Esophagus squamous epithelium (tissue), 5 donors: ENCODE data around the gene ARID5B. TPM values are rescaled to one million over a fixed set of nuclear protein-coding genes. Genes with fewer than 3 reads are reported as not detected.

Experiments used
- DNase-seq: peaks from one replicate; lab custom pipeline; 2025; lab: John Stamatoyannopoulos, UW
- H3K27ac ChIP-seq, 4 donors: fragments of 200-600 bp; sonication (generic); one replicate each; pipeline ENCODE4 v1.5.1; 2016 to 2019; ENCODE audit warnings: mild to moderate bottlenecking in 1 of 4
- H3K27me3 ChIP-seq, 4 donors: fragments of 200-600 bp; sonication (generic); 1 replicate in 3 of 4; 2 replicates in 1 of 4; pipeline versions ENCODE4 v1.5.1 to v1.6.0; 2017 to 2021; ENCODE audit warnings: antibody characterized with exemption in 1 of 4
- H3K36me3 ChIP-seq, 3 donors: fragments of 200-600 bp; sonication (generic); one replicate each; pipeline ENCODE4 v1.5.1; 2016 to 2019
- H3K4me1 ChIP-seq, 3 donors: fragments of 200-600 bp; sonication (generic); one replicate each; pipeline ENCODE4 v1.5.1; 2017 to 2019
- H3K4me3 ChIP-seq, 4 donors: fragments of 200-600 bp; sonication (generic); 1 replicate in 3 of 4; 2 replicates in 1 of 4; pipeline ENCODE4 v1.5.1; 2016 to 2019; ENCODE audit warnings: mild to moderate bottlenecking in 2 of 4, moderate library complexity in 1 of 4
- H3K9me3 ChIP-seq, 3 donors: fragments of 200-600 bp; sonication (generic); one replicate each; pipeline ENCODE4 v1.5.1; 2016 to 2019
- CTCF ChIP-seq, 6 experiments: fragments of 450-650 bp in 4 of 6; fragments of 200-600 bp in 2 of 6; sonication (generic) in 2 of 6; IDR thresholded peaks; one replicate each; pipeline ENCODE4 v1.5.1; 2016 to 2019; ENCODE audit warnings: antibody characterized with exemption in 6 of 6, mild to moderate bottlenecking in 4 of 6, moderate library complexity in 4 of 6
- POLR2A ChIP-seq, 4 donors: fragments of 450-650 bp; IDR thresholded peaks; one replicate each; pipeline ENCODE4 v1.6.1; 2017; ENCODE audit warnings: antibody characterized with exemption in 4 of 4, mild to moderate bottlenecking in 4 of 4, moderate library complexity in 3 of 4
- WGBS, 2 donors: methylation state at CpG; one replicate each; pipeline ENCODE4 v1.1.5; 2018; 5-methylcytosine and 5-hydroxymethylcytosine counted together
- intact Hi-C: fragments of 100-400 bp; cut with DNase I; formaldehyde crosslinking; loops from one replicate; pipeline ENCODE4 v1.15.0; 2022
- total RNA-seq, 4 donors: library from RNA; depleted of rRNA; stranded (reverse); fragments of >200 nt; gene quantifications; one replicate each; pipeline ENCODE4 v1.1.0, GENCODE V29; 2016
- donor health status: DM: yes; HTN: yes; CAD: no.

ARID5B gene
- total RNA-seq, 4 donors from 2014 or later: 18.0 to 38.1 (median 30.2) TPM

GRCh38 chr10:61958311-61958710 lies 56.8 kb downstream of the ARID5B start:
- H3K9me3 ChIP-seq: no peaks in the 10 kb centered on the region
- H3K4me3 ChIP-seq: no peak overlapping the region
- H3K27me3 ChIP-seq: no peaks in the 10 kb centered on the region
- no peak overlapping the region for H3K27ac ChIP-seq
- no peak for TF ChIP-seq CTCF (IDR thresholded peaks at IDR 0.05)
- TF ChIP-seq POLR2A (IDR thresholded peaks at IDR 0.05): no peak
- no peak for DNase-seq
- intact Hi-C loops: no loop called here
- WGBS, 2 donors: 98 to 100% methylated on average over 12 of the region's 12 CpGs
- H3K4me1 ChIP-seq: no peaks in the 10 kb centered on the region
- H3K36me3 ChIP-seq: peaks cover 0 to 27% (median 0%) of the 10 kb centered on the region in 3 donors

- Histone ChIP-seq H3K9me3 (no peaks in the 10 kb centered on the region), H3K27me3 (no peaks in the 10 kb centered on the region), H3K4me3 (no peak overlapping the region), H3K4me1 (peaks cover 0 to under 1% (median 0%) of the 10 kb centered on the region in 3 donors), H3K36me3 (peaks cover 0 to 32% (median 0%) of the 10 kb centered on the region in 3 donors), H3K27ac (no peak overlapping the region)
- no peak for DNase-seq
- TF ChIP-seq CTCF (IDR thresholded peaks at IDR 0.05): no peak
- TF ChIP-seq POLR2A (IDR thresholded peaks at IDR 0.05): no peak
- intact Hi-C loops: no loop called here
Measured at GRCh38 chr10:61958805-61959204, 57.3 kb downstream of the ARID5B start.

DNA sequence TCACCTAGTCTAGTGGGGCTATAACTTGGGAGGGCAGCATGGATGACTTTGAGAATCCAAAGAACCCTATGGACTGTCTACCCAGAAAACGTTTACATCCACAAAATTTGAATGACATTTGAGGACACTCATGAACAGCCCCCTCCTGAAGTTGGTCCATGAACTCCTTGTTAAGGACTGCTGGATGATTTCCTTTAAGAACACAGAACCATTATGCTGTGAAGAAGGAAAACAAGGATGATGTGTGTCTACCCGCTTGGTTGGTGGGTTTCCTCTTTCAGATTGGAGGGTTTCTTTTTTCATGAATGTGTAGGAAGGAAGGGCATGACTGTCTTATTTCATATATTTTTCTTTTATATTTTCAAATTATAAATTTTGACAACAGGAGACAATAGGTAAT lies 58.3 kb downstream of the ARID5B start:
- 70 to 74% methylated on average over 2 of the region's 2 CpGs for WGBS, 2 donors
- intact Hi-C loops: no loop called here
- Histone ChIP-seq H3K36me3 (peaks cover 0 to 27% (median 0%) of the 10 kb centered on the region in 3 donors), H3K27me3 (no peaks in the 10 kb centered on the region), H3K27ac (no peak overlapping the region), H3K4me1 (peaks cover 4 to 9% (median 4%) of the 10 kb centered on the region in 3 donors), H3K4me3 (no peak overlapping the region), H3K9me3 (no peaks in the 10 kb centered on the region)
- TF ChIP-seq POLR2A (IDR thresholded peaks at IDR 0.05) (no peak), CTCF (IDR thresholded peaks at IDR 0.05) (no peak)
- DNase-seq: no peak

GRCh38 chr10:61960396-61961120 lies 59.1 kb downstream of the ARID5B start:
- Histone ChIP-seq H3K9me3 (no peaks in the 10 kb centered on the region), H3K27me3 (no peaks in the 10 kb centered on the region), H3K4me1 (peaks cover 4 to 9% (median 4%) of the 10 kb centered on the region in 3 donors), H3K4me3 (no peak overlapping the region), H3K36me3 (peaks cover 0 to 27% (median 0%) of the 10 kb centered on the region in 3 donors), H3K27ac (no peak overlapping the region)
- DNase-seq: no peak
- WGBS, 2 donors: 85 to 92% methylated on average over 1 to 2 of the region's 2 CpGs
- intact Hi-C loops: no loop called here
- TF ChIP-seq CTCF (IDR thresholded peaks at IDR 0.05) (no peak), POLR2A (IDR thresholded peaks at IDR 0.05) (no peak)

DNA sequence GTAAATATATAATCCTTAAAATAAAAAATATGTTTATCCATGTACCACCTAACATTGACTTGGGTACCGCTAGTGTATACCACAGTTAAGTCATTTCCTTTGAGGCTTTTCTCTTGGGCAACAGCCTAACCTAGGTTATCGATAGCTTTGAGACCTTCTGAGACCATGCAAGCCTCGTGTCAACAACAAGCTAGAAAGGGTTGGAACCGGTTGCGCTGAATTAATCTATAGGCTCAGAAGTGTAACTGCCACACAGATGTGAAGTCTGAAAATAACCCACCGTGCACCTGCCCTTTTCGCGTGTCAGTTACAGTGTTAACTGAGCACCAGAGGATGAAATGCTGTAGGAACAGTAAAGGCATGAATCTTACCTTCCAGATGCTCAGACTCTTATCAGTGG lies 59.8 kb downstream of the ARID5B start:
- H3K27ac ChIP-seq: no peak overlapping the region
- intact Hi-C loops: no loop called here
- no peaks in the 10 kb centered on the region for H3K9me3 ChIP-seq
- peaks cover 4 to 9% (median 4%) of the 10 kb centered on the region in 3 donors for H3K4me1 ChIP-seq
- DNase-seq: no peak
- H3K36me3 ChIP-seq: peaks cover 0 to 27% (median 0%) of the 10 kb centered on the region in 3 donors
- no peaks in the 10 kb centered on the region for H3K27me3 ChIP-seq
- TF ChIP-seq CTCF (IDR thresholded peaks at IDR 0.05) (no peak), POLR2A (IDR thresholded peaks at IDR 0.05) (no peak)
- 71 to 87% methylated on average over 8 of the region's 8 CpGs for WGBS, 2 donors
- no peak overlapping the region for H3K4me3 ChIP-seq
